Left lung (tissue), 10 donors: ENCODE measurements around the gene TET3. TPM values are rescaled to one million over a fixed set of nuclear protein-coding genes. Genes with fewer than 3 reads are reported as not detected.
"Not testable (repeated sequence)": the region's sequence is repeated elsewhere in the genome, so short reads cannot be mapped to it uniquely, and the experiment has no call there.

Experiments
- ATAC-seq: fragments of 200-7000 bp; cut with Tn5 transposase; one replicate; pipeline ENCODE4 v1.9.1; 2020; ENCODE audit warnings: moderate library complexity
- DNase-seq, 4 donors: peaks; one replicate each; pipeline ENCODE4 v3.0.0-alpha.2; 2013 to 2020
- H3K27ac ChIP-seq, 2 donors: fragments of 200-600 bp; sonication (generic) in 1 of 2; one replicate each; pipeline versions ENCODE4 v1.5.0 to v1.8.0; 2020 to 2021
- H3K27me3 ChIP-seq, 2 donors: fragments of 200-600 bp; sonication (generic) in 1 of 2; one replicate each; pipeline versions ENCODE4 v1.5.0 to v1.8.0; 2020 to 2021
- H3K36me3 ChIP-seq, 2 donors: fragments of 200-600 bp; sonication (generic) in 1 of 2; one replicate each; pipeline versions ENCODE4 v1.5.0 to v1.8.0; 2020 to 2021
- H3K4me1 ChIP-seq, 2 donors: fragments of 200-600 bp; one replicate each; pipeline ENCODE4 v1.8.0; 2021
- H3K4me3 ChIP-seq, 2 donors: fragments of 200-600 bp; sonication (generic) in 1 of 2; one replicate each; pipeline versions ENCODE4 v1.5.0 to v1.8.0; 2020 to 2021; ENCODE audit warnings: mild to moderate bottlenecking in 1 of 2
- H3K9me3 ChIP-seq, 2 donors: fragments of 200-600 bp; sonication (generic) in 1 of 2; one replicate each; pipeline versions ENCODE4 v1.5.0 to v1.8.0; 2020 to 2021
- CTCF ChIP-seq, 2 donors: fragments of 200-600 bp; sonication (generic) in 1 of 2; IDR thresholded peaks; one replicate each; pipeline versions ENCODE4 v1.5.0 to v1.8.0; 2021; ENCODE audit warnings: antibody characterized with exemption in 2 of 2
- intact Hi-C, 2 donors: fragments of 100-400 bp; cut with DNase I; formaldehyde crosslinking; loops; one replicate each; pipeline versions ENCODE4 v1.11.2 to v1.14.2; 2022
- polyA plus RNA-seq, 6 donors: library from polyadenylated mRNA; unstranded; fragments of 120-200 nt; gene quantifications; one replicate each; pipeline ENCODE4 v1.2.1, GENCODE V29; 2013; ENCODE audit not compliant: insufficient read length in 6 of 6
- total RNA-seq, 2 donors: library from RNA; stranded (reverse); fragmentation: NEBNext Ultra II Directional; extraction: Animal tissue kit (Norgen Biotek cat#: 25700); gene quantifications; one replicate each; pipeline ENCODE4 v1.2.1, GENCODE V29; 2021
- donor health status: DM: no; HTN: yes; CAD: no.
- donor health status: DM: no; HTN: no; CAD: no.

The TET3 gene
- total and polyA plus RNA-seq, 8 donors: 16.6 to 32.1 (median 19.7) TPM

GRCh38 chr2:73938718-73939352, 45.9 kb upstream of the TET3 start:
- Histone ChIP-seq H3K4me1 (peaks cover 10 to 12% of the 10 kb centered on the region in 2 donors), H3K4me3 (no peak overlapping the region), H3K36me3 (peaks cover 0 to 21% of the 10 kb centered on the region in 2 donors), H3K27me3 (no peaks in the 10 kb centered on the region), H3K27ac (no peak overlapping the region), H3K9me3 (no peaks in the 10 kb centered on the region)
- ATAC-seq (peak; percentile 22), DNase-seq (no peak)
- intact Hi-C loops: no loop called here
- TF ChIP-seq CTCF (IDR thresholded peaks at IDR 0.05): no peak

DNA sequence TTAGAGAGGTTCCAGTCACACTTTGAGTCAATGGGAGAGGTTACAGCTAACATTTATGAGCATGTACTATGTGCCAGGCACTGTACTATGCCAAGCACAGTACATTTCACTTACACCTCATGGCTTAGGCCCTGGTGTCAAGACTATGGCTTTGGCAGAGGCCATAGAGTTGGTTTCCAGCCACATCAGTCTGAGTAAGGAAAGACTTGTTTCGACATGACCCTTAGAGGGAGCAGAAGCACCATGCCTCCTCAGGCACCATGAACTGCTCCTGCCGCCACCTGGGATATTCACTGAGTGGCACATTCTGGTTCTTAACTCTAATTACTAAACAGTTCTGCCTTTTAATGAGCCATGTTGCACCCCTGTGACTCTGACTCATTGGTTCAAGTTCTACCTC, 45.3 kb upstream of the TET3 start:
- Histone ChIP-seq H3K4me1 (peaks cover 10 to 12% of the 10 kb centered on the region in 2 donors), H3K4me3 (no peak overlapping the region), H3K27me3 (no peaks in the 10 kb centered on the region), H3K9me3 (no peaks in the 10 kb centered on the region), H3K27ac (no peak overlapping the region), H3K36me3 (peaks cover 0 to 19% of the 10 kb centered on the region in 2 donors)
- peak in 1 of 2 donors; percentile 14 for TF ChIP-seq CTCF (IDR thresholded peaks at IDR 0.05)
- intact Hi-C loops: no loop called here
- DNase-seq (peak in 1 of 4 donors; percentile 67), ATAC-seq (peak; percentile 96)

GRCh38 chr2:73940066-73940465, 44.6 kb upstream of the TET3 start:
- H3K27me3 ChIP-seq, intact Hi-C loops, ATAC-seq, DNase-seq, H3K27ac ChIP-seq, H3K4me3 ChIP-seq, H3K9me3 ChIP-seq: not testable (repeated sequence)
- peaks cover 10 to 12% of the 10 kb centered on the region in 2 donors for H3K4me1 ChIP-seq
- H3K36me3 ChIP-seq: peaks cover 0 to 19% of the 10 kb centered on the region in 2 donors

- Histone ChIP-seq H3K27me3 (no peaks in the 10 kb centered on the region), H3K9me3 (no peaks in the 10 kb centered on the region), H3K27ac (no peak overlapping the region), H3K4me1 (peaks cover 4 to 10% of the 10 kb centered on the region in 2 donors), H3K4me3 (no peak overlapping the region), H3K36me3 (peaks cover 0 to 37% of the 10 kb centered on the region in 2 donors)
- intact Hi-C loops: no loop called here
- no peak for DNase-seq
- TF ChIP-seq CTCF (IDR thresholded peaks at IDR 0.05): no peak
- ATAC-seq: no peak
Measured at GRCh38 chr2:73942664-73943063, 42.0 kb upstream of the TET3 start.

DNA sequence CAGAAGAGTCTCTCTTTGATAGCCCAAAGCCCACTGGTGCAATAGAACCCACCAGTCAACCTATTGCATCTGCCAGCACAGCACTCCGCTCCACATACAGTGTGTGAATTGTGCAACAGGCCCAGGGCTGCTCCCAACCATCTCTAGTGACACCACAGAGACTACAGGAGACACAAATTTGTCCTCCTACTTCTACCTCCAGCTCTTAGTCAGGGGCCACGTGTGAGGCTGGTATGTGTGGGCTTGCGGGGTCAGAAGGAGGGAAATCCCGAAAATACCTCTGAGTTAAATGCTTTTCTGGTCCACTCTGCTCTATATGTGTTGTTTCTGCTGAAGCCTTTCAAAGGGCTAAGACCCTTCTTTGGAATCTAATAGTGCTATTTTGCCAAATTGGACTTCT, 40.0 kb upstream of the TET3 start:
- DNase-seq (no peak), ATAC-seq (no peak)
- intact Hi-C loops: no loop called here
- no peak for TF ChIP-seq CTCF (IDR thresholded peaks at IDR 0.05)
- H3K4me3 ChIP-seq: no peak overlapping the region
- H3K9me3 ChIP-seq: no peaks in the 10 kb centered on the region
- no peaks in the 10 kb centered on the region for H3K27me3 ChIP-seq
- H3K36me3 ChIP-seq: peaks cover 0 to 50% of the 10 kb centered on the region in 2 donors
- H3K27ac ChIP-seq: no peak overlapping the region
- peaks cover 4 to 25% of the 10 kb centered on the region in 2 donors for H3K4me1 ChIP-seq

DNA sequence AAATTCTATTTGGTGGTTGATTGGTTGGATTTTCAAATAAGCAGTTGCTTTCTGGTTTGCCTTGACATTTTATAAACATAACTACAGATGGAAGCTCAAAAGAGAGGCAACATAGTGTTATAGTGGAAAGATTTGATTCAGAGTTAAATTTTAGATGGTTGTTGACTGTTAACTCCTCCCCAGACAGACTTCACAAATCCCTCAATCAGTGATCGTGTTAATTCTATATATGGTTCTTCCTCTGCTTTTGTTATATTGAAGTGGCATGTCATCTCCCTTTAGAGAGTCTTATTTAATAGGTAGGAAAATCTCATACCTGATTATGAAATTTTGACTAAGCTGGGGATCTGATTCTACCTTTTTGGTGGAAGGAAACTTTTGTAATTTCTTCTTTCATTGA, 38.5 kb upstream of the TET3 start:
- no peak overlapping the region for H3K27ac ChIP-seq

More for the DNA sequence above, 38.5 kb upstream of the TET3 start:
- intact Hi-C loops: no loop called here
- DNase-seq: no peak
- no peak for TF ChIP-seq CTCF (IDR thresholded peaks at IDR 0.05)
- Histone ChIP-seq H3K4me1 (peaks cover 0 to 40% of the 10 kb centered on the region in 2 donors), H3K27me3 (no peaks in the 10 kb centered on the region), H3K9me3 (no peaks in the 10 kb centered on the region), H3K4me3 (no peak overlapping the region), H3K36me3 (peaks cover 0 to 61% of the 10 kb centered on the region in 2 donors)
- ATAC-seq: no peak
